OCI-LY1 (cell line): ENCODE measurements around the gene TRMT44.

ENCODE experiments used
- EZH2 ChIP-seq: fragments of 200-600 bp; sonication (generic), shearing (Covaris generic); IDR thresholded peaks from 2 replicates; pipeline ENCODE4 v1.8.0; 2017; ENCODE audit warnings: borderline replicate concordance, mixed run types, mild to moderate bottlenecking, antibody characterized with exemption, low read length, moderate library complexity, mixed read lengths
- TF ChIP-seq, protein P1 (sequence below): fragments of 200-600 bp; sonication (generic), shearing (Covaris generic); IDR thresholded peaks from 2 replicates; pipeline ENCODE4 v1.5.1; 2017; ENCODE audit warnings: mild to moderate bottlenecking, antibody characterized with exemption, low read length, moderate library complexity, mixed read lengths

DNA sequence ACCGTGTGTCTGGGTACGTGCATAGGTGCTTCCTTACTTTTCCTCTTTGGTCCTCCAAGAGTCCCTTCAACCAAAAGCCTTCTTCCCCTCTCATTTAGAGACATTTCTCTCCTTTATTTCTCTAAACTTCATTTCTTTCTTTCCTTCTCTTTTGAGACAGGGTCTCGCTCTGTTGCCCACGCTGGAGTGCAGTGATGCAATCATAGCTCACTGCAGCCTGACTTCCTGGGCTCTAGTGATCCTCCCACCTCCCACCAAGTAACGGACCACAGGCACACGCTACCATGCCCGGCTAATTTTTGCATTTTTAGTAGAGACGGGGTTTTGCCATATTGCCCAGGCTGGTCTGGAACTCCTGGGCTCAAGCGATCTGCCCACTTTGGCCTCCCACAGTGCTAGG, 42.2 kb upstream of the TRMT44 start:
- TF ChIP-seq EZH2 = no peak
- TF ChIP-seq, protein P1, sequence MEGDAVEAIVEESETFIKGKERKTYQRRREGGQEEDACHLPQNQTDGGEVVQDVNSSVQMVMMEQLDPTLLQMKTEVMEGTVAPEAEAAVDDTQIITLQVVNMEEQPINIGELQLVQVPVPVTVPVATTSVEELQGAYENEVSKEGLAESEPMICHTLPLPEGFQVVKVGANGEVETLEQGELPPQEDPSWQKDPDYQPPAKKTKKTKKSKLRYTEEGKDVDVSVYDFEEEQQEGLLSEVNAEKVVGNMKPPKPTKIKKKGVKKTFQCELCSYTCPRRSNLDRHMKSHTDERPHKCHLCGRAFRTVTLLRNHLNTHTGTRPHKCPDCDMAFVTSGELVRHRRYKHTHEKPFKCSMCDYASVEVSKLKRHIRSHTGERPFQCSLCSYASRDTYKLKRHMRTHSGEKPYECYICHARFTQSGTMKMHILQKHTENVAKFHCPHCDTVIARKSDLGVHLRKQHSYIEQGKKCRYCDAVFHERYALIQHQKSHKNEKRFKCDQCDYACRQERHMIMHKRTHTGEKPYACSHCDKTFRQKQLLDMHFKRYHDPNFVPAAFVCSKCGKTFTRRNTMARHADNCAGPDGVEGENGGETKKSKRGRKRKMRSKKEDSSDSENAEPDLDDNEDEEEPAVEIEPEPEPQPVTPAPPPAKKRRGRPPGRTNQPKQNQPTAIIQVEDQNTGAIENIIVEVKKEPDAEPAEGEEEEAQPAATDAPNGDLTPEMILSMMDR = no peak
